ENCODE results near the gene CCDC188. TPM values are rescaled to one million over a fixed set of nuclear protein-coding genes. Genes with fewer than 3 reads are reported as not detected.

CCDC188 gene
- total and polyA plus RNA-seq, 9 of the 15 experiments (the other 6 are each of a cell fraction or from before 2014, with no cell fraction given) = not detected

DNA sequence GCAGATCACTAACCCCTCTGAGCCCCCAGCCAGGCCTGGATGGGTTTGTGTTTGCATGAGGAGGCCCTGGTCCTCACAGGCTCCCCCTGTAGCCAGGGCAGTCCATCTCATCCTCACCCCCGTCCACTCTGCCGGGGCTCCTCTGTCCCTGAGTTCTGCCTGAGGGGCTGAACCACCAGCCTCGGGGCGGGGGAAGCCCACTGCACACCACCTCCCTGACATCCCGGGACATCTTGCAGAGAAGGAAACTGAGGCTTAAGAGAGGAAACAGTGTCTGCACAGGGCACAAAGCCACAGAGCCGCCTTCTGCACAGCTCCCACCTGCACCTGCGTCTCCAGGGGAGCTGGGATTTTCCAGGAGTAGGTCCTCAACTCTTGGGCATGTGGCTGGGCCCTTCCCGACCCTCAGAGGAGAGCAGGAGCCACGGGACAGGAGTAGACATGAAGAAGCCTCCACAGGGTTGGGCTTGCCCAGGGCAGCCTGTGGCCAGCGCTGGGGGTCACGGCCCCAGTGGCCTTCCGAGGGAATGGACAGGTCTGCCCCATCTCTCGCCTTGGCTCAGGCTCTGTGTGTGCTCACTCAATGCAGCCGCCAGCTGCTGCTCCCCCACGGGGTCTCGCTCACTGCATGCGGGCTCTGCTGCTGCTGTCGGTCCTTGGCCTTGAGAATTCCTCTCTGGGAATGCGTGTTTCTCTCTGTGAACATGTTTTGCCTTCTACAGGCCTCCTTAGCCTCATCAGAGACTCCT, 45.4 kb upstream of the CCDC188 start (continued):
- TF ChIP-seq, protein P1, sequence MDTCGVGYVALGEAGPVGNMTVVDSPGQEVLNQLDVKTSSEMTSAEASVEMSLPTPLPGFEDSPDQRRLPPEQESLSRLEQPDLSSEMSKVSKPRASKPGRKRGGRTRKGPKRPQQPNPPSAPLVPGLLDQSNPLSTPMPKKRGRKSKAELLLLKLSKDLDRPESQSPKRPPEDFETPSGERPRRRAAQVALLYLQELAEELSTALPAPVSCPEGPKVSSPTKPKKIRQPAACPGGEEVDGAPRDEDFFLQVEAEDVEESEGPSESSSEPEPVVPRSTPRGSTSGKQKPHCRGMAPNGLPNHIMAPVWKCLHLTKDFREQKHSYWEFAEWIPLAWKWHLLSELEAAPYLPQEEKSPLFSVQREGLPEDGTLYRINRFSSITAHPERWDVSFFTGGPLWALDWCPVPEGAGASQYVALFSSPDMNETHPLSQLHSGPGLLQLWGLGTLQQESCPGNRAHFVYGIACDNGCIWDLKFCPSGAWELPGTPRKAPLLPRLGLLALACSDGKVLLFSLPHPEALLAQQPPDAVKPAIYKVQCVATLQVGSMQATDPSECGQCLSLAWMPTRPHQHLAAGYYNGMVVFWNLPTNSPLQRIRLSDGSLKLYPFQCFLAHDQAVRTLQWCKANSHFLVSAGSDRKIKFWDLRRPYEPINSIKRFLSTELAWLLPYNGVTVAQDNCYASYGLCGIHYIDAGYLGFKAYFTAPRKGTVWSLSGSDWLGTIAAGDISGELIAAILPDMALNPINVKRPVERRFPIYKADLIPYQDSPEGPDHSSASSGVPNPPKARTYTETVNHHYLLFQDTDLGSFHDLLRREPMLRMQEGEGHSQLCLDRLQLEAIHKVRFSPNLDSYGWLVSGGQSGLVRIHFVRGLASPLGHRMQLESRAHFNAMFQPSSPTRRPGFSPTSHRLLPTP (IDR thresholded peaks at IDR 0.05; ENCODE audit: borderline replicate concordance, extremely low read depth, insufficient read length) = no peak
- TF ChIP-seq MCM3 (IDR thresholded peaks at IDR 0.05) = no peak

DNA sequence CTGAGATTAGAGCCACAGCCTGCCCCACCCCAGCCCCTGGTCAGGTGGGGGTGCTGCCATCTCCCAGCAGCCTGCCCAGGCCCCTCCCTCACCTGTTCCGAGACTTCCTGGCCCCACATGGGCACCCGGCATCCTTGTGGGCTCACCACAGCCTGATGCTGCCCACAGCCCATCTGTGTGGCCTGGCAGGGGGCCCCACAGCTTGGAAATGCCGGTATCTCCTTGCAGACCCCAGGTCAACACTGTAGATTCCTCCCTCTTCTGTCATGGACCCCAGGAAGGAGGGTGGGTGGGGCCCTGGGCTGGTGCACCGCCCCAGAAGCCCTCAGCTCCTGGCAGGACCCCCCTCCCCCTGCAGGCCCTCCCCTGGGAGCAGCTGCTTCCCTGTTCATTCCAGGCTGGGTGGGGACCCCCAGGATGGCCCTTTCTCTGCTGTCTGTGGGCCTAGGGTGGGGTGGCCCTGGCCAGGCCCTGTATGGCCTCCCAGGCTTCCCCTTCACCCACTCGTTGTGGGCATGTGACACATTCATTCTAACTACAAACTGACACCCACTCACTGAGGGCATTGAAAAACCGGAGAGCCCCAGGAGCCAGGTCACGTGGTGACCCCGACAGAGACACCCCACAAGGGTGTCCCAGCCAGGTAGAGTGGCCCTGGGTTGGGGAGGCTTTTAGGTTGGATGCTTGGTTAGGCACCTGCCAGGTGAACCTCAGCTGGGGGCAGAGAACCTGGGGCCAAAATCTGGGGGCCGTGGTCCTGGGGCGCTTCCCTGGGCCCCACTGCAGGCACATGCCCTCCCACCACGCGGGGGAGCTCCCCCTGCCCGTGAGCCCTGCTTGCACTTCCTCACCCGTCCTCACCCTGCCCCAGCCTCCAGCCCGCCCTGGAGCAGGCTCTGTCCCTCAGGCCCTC, 44.1 kb upstream of the CCDC188 start:
- Histone ChIP-seq H2AFZ (ENCODE audit: low read depth, low read length) (no peak overlapping the region), H3K9me1 (ENCODE audit: control insufficient read depth, insufficient read depth, low read length) (peaks cover 3% of the 10 kb centered on the region), H4K20me1 (replicated peaks; ENCODE audit: control insufficient read depth, insufficient read depth, low read length) (peaks cover 45% of the 10 kb centered on the region), H3K79me2 (ENCODE audit: control insufficient read depth, insufficient read depth, low read length) (no peaks in the 10 kb centered on the region), H3K27me3 (ENCODE audit: control insufficient read depth in 2 of 2, insufficient read depth in 2 of 2, low read length in 2 of 2) (peaks cover 84 to 95% of the 10 kb centered on the region in 2 experiments), H3K27ac (ENCODE audit: extremely low read depth, low read depth, low read length) (no peak overlapping the region), H3K4me3 (no peak overlapping the region), H3K36me3 (ENCODE audit: control insufficient read depth, insufficient read depth, low read length) (no peaks in the 10 kb centered on the region), H3K4me2 (ENCODE audit: insufficient read depth, low read length) (no peak overlapping the region), H3K9me3 (replicated peaks; ENCODE audit: control insufficient read depth, insufficient read depth, low read depth, low read length) (no peaks in the 10 kb centered on the region), H3K4me1 (replicated peaks in 1 of 2; ENCODE audit: control insufficient read depth in 2 of 2, insufficient read depth in 2 of 2, low read length in 2 of 2) (peaks cover 0 to 49% of the 10 kb centered on the region in 2 experiments; a peak in 2 of 5 replicates), H3K9ac (ENCODE audit: insufficient read depth in 1 of 2, low read depth in 2 of 2, low read length in 2 of 2) (peak overlapping the region in 1 of 2 experiments; percentile 5; a peak in 1 of 4 replicates)
- DNase-seq (ENCODE audit: extremely low read depth in 1 of 4, low spot score in 3 of 4) (no peak), ATAC-seq (peak; percentile 27; the same call in 2 of the 3 replicates), FAIRE-seq (no peak)
- CTCF ChIA-PET (ENCODE audit: low intra/inter-chr PET ratio) = no interaction called here
- in situ Hi-C loops (cut with MboI) = no loop called here
- 2% methylated on average over 15 of the region's 15 CpGs for WGBS (ENCODE audit: insufficient coverage, low coverage, missing lambda C conversion rate)
- BruUV-seq (replicated peaks) = no TSS peak
- POLR2A ChIA-PET = interaction anchor here (0.6 to 1.7 kb wide), 5 partner anchors 8 to 714 kb away, joined by 3 to 10 read pairs (median 6); no protein-coding TSS in a partner anchor
- intact Hi-C loops (cut with micrococcal nuclease) = loop anchor here (5.0 kb wide), 1 partner anchor 38 kb away; no protein-coding TSS in a partner anchor
- TF ChIP-seq SP2 (IDR thresholded peaks at IDR 0.05; ENCODE audit: extremely low read depth, low read depth, low read length, poor library complexity, severe bottlenecking) (no peak), SMARCA5 (IDR thresholded peaks at IDR 0.05) (no peak), ZFP36 (IDR thresholded peaks at IDR 0.05; ENCODE audit: low read depth, low read length, partially characterized antibody) (no peak), PRMT5 (CRISPR knock-in tag; IDR thresholded peaks at IDR 0.05) (0 out of 2 replicates have a peak, but pooled peaks have one; percentile 22), MAZ (CRISPR knock-in tag; conservative IDR thresholded peaks at IDR 0.05 in 1 of 2, IDR thresholded peaks at IDR 0.05 in 1 of 2) (no peak), IRF2 (CRISPR knock-in tag; IDR thresholded peaks at IDR 0.05) (no peak)
